HG03103 (cell line): ENCODE measurements around the gene SPOPL.
A peak's percentile ranks its signal among the peaks of the same experiment; 100 is the strongest.
"Not testable (repeated sequence)": the region's sequence is repeated elsewhere in the genome, so short reads cannot be mapped to it uniquely, and the experiment has no call there.

ENCODE experiments used
- ATAC-seq: cut with Tn5 transposase; IDR thresholded peaks from one replicate; pipeline ENCODE4 v1.9.1; 2021; ENCODE audit warnings: low read depth; ENCODE audit not compliant: unreplicated experiment

SPOPL gene

GRCh38 chr2:138501425-138502254, at the start of gene SPOPL:
TSS of gene SPOPL (plus strand) at chr2:138501770. CDS start at chr2:138550217, 48,447 bp downstream.
- ATAC-seq: peak; percentile 57

- ATAC-seq: no peak
Observed at GRCh38 chr2:138452324-138452723, 49.2 kb upstream of the SPOPL start.

GRCh38 chr2:138453815-138454214, 47.8 kb upstream of the SPOPL start:
- no peak for ATAC-seq

- ATAC-seq: no peak
Observed at GRCh38 chr2:138454761-138455160, 46.8 kb upstream of the SPOPL start.

GRCh38 chr2:138455275-138455674, 46.3 kb upstream of the SPOPL start:
- no peak for ATAC-seq

- no peak for ATAC-seq
Observed at GRCh38 chr2:138455691-138456090, 45.9 kb upstream of the SPOPL start.

GRCh38 chr2:138462689-138463088, 38.9 kb upstream of the SPOPL start:
- not testable (repeated sequence) for ATAC-seq

GRCh38 chr2:138468617-138469016, 33.0 kb upstream of the SPOPL start:
- ATAC-seq: no peak

- ATAC-seq: no peak
Observed at GRCh38 chr2:138469411-138469810, 32.2 kb upstream of the SPOPL start.

- ATAC-seq: no peak
Observed at GRCh38 chr2:138470941-138471340, 30.6 kb upstream of the SPOPL start.

- ATAC-seq: no peak
Observed at GRCh38 chr2:138474100-138474825, 27.3 kb upstream of the SPOPL start.

GRCh38 chr2:138475277-138475776, 26.2 kb upstream of the SPOPL start:
- peak; percentile 80 for ATAC-seq

GRCh38 chr2:138476186-138476585, 25.4 kb upstream of the SPOPL start:
- ATAC-seq: no peak

GRCh38 chr2:138476940-138477339, 24.6 kb upstream of the SPOPL start:
- no peak for ATAC-seq

- ATAC-seq: not testable (repeated sequence)
Observed at GRCh38 chr2:138482796-138483195, 18.8 kb upstream of the SPOPL start.

GRCh38 chr2:138485019-138485418, 16.6 kb upstream of the SPOPL start:
- no peak for ATAC-seq

- ATAC-seq: no peak
Observed at GRCh38 chr2:138486363-138487198, 15.0 kb upstream of the SPOPL start.

- no peak for ATAC-seq
Observed at GRCh38 chr2:138490673-138491494, 10.7 kb upstream of the SPOPL start.

GRCh38 chr2:138491495-138491862, 10.1 kb upstream of the SPOPL start:
- no peak for ATAC-seq

- no peak for ATAC-seq
Observed at GRCh38 chr2:138492160-138492559, 9.4 kb upstream of the SPOPL start.
